GM21423 (cell line): ENCODE data around the gene COL11A1.
"Not testable (repeated sequence)": the region's sequence is repeated elsewhere in the genome, so short reads cannot be mapped to it uniquely, and the experiment has no call there.

ENCODE experiments used
- ATAC-seq: cut with Tn5 transposase; IDR thresholded peaks from one replicate; pipeline ENCODE4 v1.9.1; 2021; ENCODE audit warnings: mild to moderate bottlenecking, moderate library complexity; ENCODE audit not compliant: unreplicated experiment

COL11A1 gene

GRCh38 chr1:103108376-103109150 lies at the start of gene COL11A1:
Gene COL11A1 (minus strand): TSS chr1:103108522. CDS start chr1:103108178, 344 bp downstream.
- ATAC-seq, result no peak

GRCh38 chr1:103156966-103157365 lies 48.6 kb upstream of the COL11A1 start:
- no peak for ATAC-seq

GRCh38 chr1:103146166-103146565 lies 37.8 kb upstream of the COL11A1 start:
- no peak for ATAC-seq

- no peak for ATAC-seq
These were observed 37.1 kb upstream of the COL11A1 start for GRCh38 chr1:103145449-103145848.

- ATAC-seq, result no peak
These were observed 36.4 kb upstream of the COL11A1 start for GRCh38 chr1:103144681-103145080.

GRCh38 chr1:103142461-103142860 lies 34.1 kb upstream of the COL11A1 start:
- ATAC-seq, result no peak

- no peak for ATAC-seq
These were observed 21.5 kb upstream of the COL11A1 start for GRCh38 chr1:103129796-103130195.

- ATAC-seq, result no peak
These were observed 20.9 kb upstream of the COL11A1 start for GRCh38 chr1:103129255-103129654.

- ATAC-seq, result not testable (repeated sequence)
These were observed 19.9 kb upstream of the COL11A1 start for GRCh38 chr1:103128256-103128655.

- ATAC-seq, result no peak
These were observed 16.9 kb upstream of the COL11A1 start for GRCh38 chr1:103125219-103125618.

GRCh38 chr1:103122983-103123720 lies 14.8 kb upstream of the COL11A1 start:
- no peak for ATAC-seq

GRCh38 chr1:103120981-103121380 lies 12.7 kb upstream of the COL11A1 start:
- no peak for ATAC-seq

- no peak for ATAC-seq
These were observed 4.2 kb upstream of the COL11A1 start for GRCh38 chr1:103112546-103112945.

- ATAC-seq, result no peak
These were observed 3.6 kb upstream of the COL11A1 start for GRCh38 chr1:103111926-103112325.

- no peak for ATAC-seq
These were observed 2.4 kb upstream of the COL11A1 start for GRCh38 chr1:103110701-103111100.

GRCh38 chr1:103109311-103109920 lies 1.1 kb upstream of the COL11A1 start:
- no peak for ATAC-seq

GRCh38 chr1:103107741-103108375 lies 464 bp downstream of the COL11A1 start:
- no peak for ATAC-seq

- ATAC-seq, result peak; percentile 83
These were observed 1.6 kb downstream of the COL11A1 start for GRCh38 chr1:103106426-103107341.

GRCh38 chr1:103101399-103101798 lies 6.9 kb downstream of the COL11A1 start:
- no peak for ATAC-seq

- no peak for ATAC-seq
These were observed 19.1 kb downstream of the COL11A1 start for GRCh38 chr1:103089221-103089620.
